Fibroblast of skin of left biceps (primary cell): ENCODE results near the gene BCR.

Source experiments
- DNase-seq, 2 experiments: peaks; one replicate each; pipeline ENCODE4 v3.0.0-alpha.2; 2013; ENCODE audit warnings: low read depth in 2 of 2

Gene BCR

DNA sequence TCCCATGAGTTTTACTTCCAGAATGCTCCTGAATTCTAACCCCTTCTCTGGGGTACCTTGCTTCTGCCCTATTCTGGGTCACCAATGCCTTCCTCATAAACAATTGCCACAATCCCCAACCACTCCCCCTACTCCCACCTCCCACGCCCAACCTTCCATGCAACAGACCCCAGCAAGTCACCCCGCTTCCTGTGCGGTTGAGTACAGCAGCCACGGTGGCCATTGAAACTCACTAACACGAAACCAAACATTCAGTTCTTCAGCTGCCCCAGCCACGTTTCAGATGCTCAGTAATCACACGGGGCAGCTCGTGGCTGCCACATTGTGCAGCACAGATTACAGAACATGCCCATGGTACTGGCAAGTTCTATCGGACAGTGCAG is 3.7 kb upstream of the BCR start:
- DNase-seq, result no peak

DNA sequence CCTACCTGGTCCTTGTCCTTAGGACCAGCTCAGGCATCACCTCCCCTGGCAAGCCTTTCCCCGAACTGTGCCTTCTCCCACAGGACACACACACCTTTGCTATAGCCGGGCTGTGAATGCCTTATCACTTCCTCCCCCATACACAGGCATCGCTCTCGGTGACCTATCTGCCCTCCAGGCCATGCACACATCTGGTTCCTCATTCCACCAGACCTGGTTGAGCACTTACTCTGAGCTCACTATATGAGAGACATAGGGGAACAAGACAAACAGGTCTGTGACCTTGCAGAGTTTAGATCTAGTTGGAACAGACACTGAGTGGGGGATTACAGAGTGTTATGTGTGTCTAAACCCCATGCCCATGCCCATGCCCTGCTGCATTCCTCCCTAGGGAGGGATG is 3.1 kb upstream of the BCR start:
- no peak for DNase-seq

DNA sequence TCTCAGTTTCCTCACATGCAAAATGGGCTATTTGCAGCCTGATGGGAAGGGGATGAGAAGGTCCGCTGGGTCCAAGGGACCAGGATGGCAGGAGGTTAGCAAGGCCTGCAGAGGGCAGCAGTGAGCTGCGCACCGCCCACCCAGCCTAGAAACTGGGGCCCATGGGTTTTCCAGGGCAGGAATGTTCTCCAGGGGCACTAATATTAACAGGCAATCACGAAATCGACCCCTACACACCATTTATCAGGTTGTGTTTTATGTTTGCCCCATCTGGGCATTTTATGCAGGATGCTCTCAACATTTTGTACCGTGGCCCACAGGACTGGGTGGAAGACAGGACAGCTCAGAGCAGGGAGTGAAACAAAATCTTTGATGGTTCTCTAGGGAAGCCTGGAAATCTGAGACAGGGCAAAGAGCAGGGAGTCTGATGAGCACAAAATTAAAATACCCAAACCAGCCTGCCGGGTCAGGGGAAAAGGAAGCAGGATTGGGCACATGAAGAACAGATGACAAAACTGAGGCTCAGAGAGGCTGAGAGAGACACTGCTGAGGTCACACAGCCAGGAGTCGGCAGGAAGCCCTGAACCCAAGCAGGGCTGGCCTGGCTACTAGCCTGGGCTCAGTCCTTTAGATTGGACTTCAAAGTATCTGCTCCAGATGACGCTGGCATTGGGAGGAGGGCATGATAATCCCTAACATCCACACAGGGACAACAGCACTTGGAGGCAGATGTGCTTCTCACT is 1.6 kb upstream of the BCR start:
- DNase-seq, result no peak

DNA sequence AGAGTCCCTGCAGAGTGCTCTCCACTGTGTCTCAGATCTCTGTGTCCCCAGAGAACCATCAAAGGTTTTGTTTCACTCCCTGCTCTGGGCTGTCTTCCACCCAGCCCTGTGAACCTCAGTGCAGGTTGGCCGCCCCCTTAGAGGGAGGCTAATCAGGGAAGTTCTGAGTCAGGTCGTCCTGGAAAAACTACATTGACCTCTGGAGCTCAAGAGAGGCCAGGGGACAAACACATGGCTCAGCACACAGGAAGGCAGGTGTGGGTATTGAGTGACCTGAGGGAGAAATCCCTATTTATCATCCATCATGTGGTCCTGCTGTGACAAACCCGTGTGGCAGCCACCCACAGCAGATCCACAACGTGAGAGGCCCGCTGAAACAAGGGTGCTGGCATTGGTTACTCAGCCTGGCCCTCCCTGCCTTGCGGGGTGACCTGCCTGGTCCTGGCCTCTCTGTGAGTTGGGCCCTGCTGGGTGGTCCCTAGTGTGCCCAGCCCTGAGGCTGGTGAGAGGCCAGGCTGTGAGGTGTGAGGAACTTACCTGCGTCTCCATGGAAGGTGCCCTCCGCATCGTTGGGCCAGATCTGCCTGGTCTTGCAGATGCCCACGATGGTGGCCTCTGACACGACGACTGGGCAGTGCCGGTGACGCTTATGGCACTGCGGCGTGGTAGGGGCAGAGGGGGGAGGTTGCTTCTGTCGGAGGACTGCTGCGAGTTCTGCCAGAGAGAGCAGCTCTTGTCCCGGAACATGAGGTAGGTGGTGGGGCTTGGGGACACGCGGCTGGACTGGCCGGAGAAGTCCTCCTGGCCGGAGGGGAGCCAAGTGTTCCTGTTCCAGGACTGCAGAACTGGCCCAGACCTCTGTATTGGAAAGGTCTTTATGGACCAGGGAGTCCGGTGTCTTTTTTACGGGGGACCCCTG is 669 bp upstream of the BCR start:
- no peak for DNase-seq

DNA sequence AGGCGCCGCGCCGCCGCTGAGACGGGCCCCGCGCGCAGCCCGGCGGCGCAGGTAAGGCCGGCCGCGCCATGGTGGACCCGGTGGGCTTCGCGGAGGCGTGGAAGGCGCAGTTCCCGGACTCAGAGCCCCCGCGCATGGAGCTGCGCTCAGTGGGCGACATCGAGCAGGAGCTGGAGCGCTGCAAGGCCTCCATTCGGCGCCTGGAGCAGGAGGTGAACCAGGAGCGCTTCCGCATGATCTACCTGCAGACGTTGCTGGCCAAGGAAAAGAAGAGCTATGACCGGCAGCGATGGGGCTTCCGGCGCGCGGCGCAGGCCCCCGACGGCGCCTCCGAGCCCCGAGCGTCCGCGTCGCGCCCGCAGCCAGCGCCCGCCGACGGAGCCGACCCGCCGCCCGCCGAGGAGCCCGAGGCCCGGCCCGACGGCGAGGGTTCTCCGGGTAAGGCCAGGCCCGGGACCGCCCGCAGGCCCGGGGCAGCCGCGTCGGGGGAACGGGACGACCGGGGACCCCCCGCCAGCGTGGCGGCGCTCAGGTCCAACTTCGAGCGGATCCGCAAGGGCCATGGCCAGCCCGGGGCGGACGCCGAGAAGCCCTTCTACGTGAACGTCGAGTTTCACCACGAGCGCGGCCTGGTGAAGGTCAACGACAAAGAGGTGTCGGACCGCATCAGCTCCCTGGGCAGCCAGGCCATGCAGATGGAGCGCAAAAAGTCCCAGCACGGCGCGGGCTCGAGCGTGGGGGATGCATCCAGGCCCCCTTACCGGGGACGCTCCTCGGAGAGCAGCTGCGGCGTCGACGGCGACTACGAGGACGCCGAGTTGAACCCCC is 798 bp downstream of the BCR start:
- DNase-seq, result no peak

DNA sequence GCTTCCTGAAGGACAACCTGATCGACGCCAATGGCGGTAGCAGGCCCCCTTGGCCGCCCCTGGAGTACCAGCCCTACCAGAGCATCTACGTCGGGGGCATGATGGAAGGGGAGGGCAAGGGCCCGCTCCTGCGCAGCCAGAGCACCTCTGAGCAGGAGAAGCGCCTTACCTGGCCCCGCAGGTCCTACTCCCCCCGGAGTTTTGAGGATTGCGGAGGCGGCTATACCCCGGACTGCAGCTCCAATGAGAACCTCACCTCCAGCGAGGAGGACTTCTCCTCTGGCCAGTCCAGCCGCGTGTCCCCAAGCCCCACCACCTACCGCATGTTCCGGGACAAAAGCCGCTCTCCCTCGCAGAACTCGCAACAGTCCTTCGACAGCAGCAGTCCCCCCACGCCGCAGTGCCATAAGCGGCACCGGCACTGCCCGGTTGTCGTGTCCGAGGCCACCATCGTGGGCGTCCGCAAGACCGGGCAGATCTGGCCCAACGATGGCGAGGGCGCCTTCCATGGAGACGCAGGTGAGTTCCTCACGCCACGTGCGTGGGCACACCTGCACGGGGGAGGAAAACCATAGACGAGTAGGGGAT is 1.5 kb downstream of the BCR start:
- no peak for DNase-seq

DNA sequence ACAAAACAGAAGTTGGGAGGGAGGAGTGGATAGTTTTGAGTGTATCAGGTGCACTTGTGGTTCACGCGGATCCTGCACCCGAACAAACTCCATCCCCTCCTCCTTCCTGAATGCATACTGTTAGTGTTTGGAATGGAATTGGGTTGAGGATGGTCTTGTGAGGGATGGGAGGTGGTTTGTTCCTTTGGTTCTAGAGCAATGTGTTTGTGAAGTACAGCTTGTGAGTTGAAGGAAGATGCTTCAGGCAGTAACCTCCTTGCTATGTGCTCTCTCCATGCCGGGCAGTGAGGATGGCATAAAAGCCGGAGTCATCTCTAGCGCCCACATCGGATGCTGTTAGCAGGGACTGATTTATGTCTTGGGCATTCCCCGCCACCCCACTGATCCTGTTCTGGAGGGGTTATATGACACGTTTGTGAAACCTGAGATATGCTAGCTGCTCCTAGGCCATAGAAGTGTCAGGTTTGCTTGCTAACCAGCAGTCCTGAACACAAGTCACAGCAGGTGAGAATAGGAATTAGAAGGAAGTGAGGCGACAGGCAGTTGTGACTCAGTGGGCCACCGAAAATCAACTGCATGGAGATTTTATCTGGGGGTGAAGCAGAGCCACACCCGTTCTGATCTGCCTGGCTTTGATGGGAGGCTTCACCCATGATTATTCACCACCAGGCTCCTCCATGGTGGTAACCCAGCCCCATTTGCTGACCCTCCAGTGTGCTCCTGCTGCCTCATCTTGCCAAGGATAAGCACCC is 2.2 kb downstream of the BCR start:
- no peak for DNase-seq

DNA sequence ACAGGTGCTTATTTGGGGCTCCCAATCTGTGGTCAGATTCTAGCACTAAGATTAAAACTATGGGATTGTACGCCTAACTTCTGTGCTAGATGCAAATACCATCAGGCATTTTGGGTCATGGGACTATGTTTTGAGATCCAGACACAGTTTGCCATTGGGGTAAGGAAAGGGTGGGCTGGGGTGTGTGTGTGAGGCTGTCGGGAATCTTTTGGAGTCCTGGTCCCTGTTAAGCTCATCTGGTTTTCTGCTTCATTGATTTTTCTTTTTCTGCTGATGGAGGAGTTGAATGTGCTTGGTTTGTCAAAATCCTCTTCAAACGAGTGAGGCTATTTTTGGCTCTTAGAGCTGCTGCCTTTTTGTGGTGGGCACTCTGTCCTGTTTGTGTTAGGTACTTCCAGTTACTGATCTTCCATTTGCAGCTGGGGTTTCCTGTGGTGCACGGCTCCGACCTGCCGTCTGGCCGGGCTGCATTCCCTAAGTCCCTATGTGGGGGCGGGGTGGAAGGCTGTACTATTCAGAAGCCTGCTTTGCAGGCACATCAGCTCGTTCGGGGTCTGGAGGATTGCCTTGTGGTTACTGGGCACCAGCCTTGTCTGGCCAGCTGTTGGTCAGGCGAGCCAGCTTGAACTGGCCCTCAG is 2.9 kb downstream of the BCR start:
- no peak for DNase-seq

DNA sequence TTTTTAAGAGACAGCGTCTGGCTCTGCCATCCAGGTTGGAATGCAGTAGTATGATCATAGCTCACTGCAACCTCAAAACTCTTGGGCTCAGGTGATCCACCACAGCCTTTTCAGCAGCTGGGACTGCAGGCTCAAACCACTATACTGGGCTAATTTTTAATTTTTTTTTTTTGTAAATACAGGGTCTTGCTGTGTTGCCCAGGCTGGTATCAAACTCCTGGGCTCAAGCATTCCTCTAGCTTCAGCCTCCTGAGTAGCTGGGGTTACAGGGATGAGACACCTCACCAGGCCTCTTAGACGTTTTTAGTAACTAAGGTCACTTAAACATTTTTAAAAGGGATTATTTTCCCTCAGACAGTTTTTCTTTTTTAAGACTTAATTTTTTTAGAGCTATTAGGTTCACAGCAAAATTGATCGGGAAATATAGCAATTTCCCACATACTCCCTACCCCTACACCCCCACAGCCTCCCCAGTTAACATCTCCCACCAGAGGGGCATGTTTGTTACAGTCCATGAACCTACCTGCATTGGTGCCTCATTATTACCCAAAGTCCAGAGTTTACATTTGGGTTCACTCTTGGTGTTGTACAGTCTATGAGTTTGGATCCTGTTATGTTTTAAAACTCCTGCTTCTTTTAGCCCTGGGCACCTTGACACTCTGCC is 3.9 kb downstream of the BCR start:
- DNase-seq, result no peak

DNA sequence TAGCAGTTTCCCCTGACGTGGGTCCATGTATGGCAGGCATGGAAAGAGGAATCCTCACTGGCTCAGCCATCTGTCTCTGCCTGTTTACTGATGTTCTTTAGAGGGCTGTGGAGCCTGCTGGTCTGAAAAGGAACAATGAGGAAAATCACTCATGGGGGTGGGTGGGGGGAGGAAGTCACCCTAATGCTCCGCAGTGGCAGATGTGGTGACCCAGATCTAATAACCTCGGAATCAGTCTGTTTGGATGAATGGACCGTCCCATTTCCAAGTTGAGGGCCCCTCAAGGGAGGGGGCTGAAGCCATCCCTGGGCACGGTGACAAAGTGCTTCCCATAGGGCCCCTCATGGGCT is 4.4 kb downstream of the BCR start:
- no peak for DNase-seq

DNA sequence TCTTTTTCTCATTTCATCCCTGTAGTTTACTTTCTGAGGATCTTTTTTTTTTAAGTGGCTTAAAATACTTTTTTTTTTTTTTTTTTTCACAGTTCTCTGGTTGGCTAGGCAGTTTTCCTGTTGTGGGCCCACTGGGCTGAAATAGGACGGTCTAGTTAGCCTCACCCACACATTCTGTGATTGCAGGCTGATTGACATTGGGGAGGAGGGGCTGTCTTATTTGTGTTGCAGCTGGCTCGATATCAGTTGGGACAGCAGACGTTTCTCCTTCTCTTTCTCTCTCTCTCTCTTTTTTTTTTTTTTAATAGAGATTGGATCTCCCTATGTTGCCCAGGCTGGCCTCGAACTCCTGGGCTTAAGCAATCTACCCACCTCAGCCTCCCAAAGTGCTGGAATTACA is 6.9 kb downstream of the BCR start:
- DNase-seq, result no peak

DNA sequence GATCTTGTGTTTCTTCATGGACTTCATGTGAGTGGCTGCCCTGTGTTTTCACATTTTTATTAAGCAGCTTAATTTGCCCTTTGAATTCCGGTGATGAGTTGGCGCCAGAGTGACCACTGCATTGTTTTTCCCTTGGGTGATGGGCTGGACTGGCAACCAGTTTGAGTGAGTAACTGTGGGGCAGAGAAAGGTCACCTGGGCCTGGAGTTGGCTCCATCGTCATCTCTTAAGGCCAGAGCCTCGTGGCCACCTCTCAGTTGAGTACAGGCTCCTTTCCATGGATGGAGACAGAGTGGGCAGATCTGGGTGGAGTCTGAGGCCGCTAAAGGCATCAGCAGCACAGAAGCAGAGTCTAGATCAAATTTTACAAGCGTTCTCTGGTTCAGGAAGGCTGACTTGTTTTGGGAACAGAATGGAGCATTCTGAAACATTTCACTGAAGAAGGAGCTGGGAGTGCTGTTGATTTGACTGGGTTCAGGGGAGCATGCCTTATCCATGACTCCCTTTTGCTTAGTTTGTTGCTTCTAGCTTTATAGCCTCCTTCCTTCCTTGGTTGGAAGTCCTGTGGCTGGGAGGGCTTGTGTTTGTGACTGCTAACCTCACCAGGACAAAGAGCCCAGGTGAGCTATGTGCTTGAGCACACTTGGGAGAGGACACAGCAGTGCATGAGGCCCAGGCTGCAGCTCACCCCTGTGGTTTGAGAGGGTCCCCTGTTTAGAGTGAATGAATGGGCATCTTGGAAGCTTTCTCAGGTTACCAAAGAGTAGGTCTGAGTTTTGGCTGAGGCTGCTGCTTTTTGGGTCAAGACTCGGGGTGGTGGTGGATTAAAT is 7.8 kb downstream of the BCR start:
- DNase-seq, result no peak

DNA sequence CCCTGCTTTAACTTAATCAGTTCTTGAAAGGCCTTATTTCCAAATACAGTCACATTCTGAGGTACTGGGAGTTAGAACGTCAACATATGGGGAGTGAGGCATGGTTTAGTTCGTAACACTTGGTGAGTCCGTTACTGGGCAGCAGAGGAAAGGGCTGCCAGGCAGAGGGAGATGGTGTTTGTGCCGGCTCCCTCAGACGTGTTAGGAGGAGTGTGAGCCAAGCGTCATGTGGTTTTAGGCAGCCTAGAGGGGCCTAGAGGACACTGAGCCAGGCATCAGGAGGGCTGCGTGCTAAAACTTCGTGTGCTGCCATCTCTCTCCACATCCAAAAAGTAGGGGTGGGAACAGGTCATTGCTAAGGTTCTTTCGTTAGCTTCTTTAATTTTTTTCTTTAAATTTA is 10.2 kb downstream of the BCR start:
- DNase-seq, result no peak

DNA sequence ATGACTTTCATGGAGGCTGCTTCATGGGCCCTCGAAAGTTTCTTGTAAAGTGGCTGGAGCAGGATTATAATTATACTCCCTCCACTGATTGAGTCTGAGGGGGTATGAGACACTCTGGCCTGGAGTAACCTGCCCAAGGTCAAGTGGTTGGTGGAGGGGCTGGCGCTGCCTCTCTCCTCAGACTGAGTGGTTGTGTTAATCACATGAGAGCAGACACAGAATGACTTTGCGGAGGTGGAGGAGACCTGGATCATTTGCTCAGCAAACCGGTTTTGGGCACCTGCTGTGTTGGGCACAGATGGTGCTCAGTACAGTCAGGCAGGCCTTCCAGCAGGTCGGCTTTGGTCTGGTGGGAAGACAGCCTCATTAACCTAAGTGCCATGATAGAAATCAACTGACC is 11.8 kb downstream of the BCR start:
- DNase-seq, result no peak

DNA sequence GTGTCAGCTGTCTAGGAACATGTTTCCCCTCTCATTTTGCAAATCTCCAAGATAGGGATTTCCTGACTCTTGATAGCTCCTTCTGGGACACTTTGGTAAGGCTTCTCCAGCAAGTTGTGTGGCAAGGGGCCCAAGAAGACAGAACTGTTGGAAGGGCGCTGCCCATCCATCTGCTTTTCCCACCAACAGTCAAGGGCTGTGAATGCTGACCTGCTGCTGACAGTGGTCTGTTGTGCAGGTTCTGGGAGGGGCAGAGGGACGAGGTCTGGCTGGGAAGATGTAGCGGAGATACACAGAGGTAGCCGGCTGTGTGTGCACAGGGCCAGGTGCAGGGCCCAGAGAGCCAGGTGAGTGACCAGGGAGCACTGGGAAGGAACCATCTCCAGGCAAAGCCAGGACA is 12.2 kb downstream of the BCR start:
- no peak for DNase-seq

DNA sequence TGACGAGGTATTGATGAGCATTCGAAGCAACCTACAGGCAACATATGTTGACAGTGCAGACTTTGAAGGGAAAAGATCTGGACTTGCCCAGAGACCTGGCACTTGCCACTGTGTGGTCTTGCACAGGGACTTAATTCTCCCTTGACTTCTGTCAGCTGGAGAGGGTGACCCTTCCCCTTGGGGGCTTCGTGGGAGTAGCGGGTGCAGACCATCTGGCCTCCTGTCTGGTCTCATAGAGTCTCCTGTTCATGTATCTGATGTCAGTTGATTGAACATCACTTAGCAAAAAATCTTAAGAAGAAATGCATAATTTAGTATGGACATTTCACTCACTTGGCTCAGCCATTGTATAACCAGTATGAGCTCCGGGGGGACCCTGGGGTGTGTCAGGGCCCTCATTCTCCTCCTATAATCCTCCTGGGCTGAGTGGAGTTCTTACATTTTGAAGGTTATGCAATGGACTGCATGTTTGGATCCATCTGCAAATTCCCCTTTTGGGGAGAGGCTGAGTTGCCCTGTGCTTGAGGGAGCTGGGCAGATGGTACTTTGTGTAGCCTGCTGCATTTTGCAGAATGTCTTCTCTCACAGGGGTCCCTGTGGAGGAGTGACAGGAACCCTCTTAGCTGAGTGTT is 13.0 kb downstream of the BCR start:
- no peak for DNase-seq

DNA sequence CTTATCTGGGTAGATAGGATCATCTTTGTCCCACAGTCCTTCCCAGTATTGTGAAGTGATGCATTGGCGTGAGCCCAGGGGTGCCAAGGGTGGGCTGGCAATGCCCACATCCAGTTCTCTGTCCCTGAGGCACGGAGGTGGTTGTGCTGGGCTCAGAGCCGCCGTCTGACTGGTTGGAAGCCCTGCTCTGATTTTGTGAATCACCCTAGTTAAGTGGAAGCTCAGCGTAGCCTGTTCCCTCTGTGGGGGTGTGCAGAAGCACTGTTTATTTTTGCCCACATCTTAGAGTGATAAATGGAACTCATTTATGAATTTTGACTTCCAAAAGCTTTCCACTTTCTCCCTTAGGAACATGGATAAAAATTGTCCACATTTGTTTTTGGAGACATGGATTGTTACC is 13.6 kb downstream of the BCR start:
- DNase-seq, result no peak

DNA sequence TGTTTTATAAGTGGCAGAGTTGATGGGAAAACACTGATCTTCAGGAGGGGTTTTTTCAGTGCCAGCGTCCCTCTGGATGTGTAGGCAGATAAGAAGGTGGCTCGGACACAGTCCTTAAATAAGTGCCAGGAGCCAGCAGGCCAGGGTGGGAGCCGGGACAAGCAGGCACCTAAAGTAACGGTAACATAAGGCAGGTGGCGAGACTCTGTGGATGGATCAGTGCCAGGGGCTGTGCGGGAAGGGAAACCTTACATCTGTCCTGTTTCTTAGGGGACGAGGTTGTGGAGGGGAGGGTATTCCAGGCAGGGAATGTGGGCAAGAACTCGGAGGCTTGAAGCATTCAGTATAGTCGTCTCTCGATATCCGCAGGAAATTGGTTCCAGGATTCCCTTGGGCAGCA is 15.9 kb downstream of the BCR start:
- DNase-seq, result no peak

DNA sequence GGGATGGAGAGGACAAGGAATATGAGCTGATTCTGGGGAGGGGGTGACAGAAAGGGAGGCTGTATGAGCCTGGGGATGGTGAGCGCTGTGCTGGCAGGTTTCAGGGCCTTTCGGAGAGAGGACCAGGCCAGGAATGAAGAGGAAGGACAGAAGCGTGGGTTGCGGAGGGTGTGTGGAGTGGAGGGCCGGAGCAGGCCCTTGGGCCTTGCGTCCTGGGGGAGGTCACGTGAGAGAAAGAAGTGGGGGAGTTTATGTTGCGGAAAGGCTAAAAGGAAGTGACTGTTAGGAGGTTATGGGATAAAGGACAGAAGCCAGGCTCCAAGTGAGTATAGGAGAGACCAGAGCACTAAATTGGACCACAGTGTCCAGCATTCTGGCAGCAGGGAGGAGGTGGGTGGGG is 17.5 kb downstream of the BCR start:
- DNase-seq, result no peak
